Measurements from ENCODE around the gene SLC6A3.

DNA sequence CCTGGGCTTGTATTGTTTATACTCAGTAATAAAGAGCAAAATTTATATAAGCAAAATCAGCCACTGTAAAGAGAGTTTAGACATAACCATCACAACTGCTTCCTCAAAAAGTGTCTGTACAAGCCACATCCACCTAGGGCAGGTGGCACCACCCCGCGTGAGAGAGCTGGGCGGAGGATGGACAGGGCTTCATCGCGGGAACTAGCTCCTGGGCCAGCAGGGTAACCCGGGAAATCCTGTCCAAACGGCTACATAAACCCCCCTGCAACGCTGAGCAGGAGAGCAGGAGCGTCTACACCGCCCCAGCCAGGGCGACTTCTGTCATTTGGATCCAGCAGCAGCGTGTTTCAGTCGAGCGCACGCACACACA is 1.3 kb downstream of the SLC6A3 start:
- TF ChIP-seq, protein P1, sequence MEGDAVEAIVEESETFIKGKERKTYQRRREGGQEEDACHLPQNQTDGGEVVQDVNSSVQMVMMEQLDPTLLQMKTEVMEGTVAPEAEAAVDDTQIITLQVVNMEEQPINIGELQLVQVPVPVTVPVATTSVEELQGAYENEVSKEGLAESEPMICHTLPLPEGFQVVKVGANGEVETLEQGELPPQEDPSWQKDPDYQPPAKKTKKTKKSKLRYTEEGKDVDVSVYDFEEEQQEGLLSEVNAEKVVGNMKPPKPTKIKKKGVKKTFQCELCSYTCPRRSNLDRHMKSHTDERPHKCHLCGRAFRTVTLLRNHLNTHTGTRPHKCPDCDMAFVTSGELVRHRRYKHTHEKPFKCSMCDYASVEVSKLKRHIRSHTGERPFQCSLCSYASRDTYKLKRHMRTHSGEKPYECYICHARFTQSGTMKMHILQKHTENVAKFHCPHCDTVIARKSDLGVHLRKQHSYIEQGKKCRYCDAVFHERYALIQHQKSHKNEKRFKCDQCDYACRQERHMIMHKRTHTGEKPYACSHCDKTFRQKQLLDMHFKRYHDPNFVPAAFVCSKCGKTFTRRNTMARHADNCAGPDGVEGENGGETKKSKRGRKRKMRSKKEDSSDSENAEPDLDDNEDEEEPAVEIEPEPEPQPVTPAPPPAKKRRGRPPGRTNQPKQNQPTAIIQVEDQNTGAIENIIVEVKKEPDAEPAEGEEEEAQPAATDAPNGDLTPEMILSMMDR (conservative IDR thresholded peaks at IDR 0.05 in 1 of 2, IDR thresholded peaks at IDR 0.05 in 1 of 2; ENCODE audit: extremely low read depth in 1 of 2, insufficient read depth in 1 of 2, low read depth in 1 of 2, low read length in 2 of 2), result no peak
- no peak for TF ChIP-seq EZH2 (IDR thresholded peaks at IDR 0.05; ENCODE audit: borderline replicate concordance, low read length)
